Body of pancreas (tissue), 4 donors: ENCODE results near the gene IVD.

Experiments used
- POLR2A ChIP-seq, 3 donors: fragments of 450-650 bp; IDR thresholded peaks; one replicate each; pipeline ENCODE4 v1.6.1; 2016; ENCODE audit warnings: antibody characterized with exemption in 3 of 3, mild to moderate bottlenecking in 2 of 3
- TF ChIP-seq, protein P1 (sequence below), 7 experiments: fragments of 450-650 bp in 4 of 7; fragments of 200-600 bp in 3 of 7; sonication (generic) in 3 of 7; IDR thresholded peaks; one replicate each; pipeline ENCODE4 v1.5.1; 2016 to 2019; ENCODE audit warnings: antibody characterized with exemption in 7 of 7

DNA sequence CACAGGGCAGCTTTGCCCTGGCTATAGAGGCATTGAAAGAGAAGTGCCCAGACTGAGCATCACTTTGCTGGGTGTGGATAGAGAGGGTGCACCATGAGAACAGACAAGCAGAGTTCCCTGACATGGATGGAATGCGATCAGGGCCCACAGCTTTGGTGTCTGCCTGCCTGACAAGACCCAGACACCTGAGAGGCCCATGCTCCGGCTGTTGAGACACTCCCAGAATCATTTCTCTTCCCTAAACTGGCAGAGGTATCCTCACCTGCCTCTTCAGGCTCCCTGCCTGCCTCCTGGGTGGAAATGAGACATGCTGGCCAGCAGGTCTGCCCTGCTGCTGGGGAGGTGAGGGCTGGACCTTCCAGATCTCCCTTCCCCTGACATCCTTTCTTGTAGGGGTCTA is 54.8 kb downstream of the IVD start:
- no peak for TF ChIP-seq POLR2A (IDR thresholded peaks at IDR 0.05)
- TF ChIP-seq, protein P1, sequence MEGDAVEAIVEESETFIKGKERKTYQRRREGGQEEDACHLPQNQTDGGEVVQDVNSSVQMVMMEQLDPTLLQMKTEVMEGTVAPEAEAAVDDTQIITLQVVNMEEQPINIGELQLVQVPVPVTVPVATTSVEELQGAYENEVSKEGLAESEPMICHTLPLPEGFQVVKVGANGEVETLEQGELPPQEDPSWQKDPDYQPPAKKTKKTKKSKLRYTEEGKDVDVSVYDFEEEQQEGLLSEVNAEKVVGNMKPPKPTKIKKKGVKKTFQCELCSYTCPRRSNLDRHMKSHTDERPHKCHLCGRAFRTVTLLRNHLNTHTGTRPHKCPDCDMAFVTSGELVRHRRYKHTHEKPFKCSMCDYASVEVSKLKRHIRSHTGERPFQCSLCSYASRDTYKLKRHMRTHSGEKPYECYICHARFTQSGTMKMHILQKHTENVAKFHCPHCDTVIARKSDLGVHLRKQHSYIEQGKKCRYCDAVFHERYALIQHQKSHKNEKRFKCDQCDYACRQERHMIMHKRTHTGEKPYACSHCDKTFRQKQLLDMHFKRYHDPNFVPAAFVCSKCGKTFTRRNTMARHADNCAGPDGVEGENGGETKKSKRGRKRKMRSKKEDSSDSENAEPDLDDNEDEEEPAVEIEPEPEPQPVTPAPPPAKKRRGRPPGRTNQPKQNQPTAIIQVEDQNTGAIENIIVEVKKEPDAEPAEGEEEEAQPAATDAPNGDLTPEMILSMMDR (IDR thresholded peaks at IDR 0.05) = no peak
